ENCODE data around the gene SPINT1.
A peak's percentile ranks its signal among the peaks of the same experiment; 100 is the strongest.

SPINT1 gene

DNA sequence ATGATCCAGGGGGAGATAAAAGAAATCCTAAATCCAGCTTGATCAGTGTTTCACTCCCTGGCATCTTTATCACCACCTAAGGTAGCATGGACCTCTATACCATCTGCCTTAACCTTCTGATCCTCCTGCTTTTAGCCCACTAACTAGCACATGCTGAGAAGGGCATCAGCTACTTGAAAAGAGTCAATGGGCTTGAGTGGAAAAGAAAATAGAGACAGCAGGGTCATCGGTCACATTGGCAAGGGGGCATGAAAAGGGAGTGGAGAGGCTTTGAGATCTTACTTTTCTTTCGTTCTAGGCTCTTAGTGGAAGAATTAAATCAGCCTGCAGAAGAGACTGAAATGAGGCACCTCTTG lies 37.2 kb upstream of the SPINT1 start:
- TF ChIP-seq, protein P1, sequence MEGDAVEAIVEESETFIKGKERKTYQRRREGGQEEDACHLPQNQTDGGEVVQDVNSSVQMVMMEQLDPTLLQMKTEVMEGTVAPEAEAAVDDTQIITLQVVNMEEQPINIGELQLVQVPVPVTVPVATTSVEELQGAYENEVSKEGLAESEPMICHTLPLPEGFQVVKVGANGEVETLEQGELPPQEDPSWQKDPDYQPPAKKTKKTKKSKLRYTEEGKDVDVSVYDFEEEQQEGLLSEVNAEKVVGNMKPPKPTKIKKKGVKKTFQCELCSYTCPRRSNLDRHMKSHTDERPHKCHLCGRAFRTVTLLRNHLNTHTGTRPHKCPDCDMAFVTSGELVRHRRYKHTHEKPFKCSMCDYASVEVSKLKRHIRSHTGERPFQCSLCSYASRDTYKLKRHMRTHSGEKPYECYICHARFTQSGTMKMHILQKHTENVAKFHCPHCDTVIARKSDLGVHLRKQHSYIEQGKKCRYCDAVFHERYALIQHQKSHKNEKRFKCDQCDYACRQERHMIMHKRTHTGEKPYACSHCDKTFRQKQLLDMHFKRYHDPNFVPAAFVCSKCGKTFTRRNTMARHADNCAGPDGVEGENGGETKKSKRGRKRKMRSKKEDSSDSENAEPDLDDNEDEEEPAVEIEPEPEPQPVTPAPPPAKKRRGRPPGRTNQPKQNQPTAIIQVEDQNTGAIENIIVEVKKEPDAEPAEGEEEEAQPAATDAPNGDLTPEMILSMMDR (IDR thresholded peaks at IDR 0.05; ENCODE audit: borderline replicate concordance, control extremely low read depth, extremely low read depth, insufficient read depth, missing control alignments): no peak
- DNase-seq (ENCODE audit: low spot score): no peak
- in situ Hi-C loops (cut with MboI; ENCODE audit: low sequenced_read_pairs, unreplicated experiment): no loop called here

DNA sequence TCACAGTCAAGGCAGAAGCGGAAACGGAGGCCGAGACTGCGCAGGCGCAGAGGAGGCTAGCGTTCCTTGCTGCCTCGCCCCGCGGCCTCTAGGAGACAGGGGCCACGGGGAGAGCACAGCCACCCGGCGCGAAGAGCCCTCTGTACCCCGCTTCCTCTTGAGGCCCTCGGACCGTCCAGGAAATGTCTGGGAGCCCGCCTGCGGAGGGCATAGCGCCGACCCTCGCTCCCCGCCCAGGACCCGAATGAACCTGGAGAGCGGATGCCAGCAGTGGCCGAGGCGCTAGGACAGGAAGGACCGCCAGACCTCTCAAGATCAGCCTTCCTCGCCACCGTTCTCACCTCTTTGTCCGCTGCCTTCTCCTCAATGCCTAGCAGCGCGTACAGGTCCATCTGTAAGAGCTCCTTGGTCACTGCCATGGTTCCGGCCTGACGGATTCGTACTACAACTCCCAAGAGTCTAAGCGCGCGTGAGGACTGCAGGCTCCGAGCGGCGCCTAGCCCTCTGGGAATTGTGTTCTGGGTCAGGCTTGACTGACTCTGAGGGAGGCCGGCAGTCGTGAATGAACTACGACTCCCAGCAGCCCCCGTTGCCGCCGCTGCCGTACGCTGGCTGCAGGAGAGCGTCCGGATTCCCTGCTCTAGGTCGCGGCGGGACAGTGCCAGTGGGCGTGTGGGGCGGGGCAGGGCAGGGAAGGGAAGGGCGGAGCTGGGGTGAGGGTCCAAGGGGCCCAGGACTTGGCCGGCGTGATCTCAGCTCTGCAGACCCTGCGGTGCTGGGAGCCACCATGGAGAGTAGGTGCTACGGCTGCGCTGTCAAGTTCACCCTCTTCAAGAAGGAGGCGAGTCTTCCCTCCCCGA lies 36.6 kb upstream of the SPINT1 start, which contains the start of the genes DNAJC17 and ZFYVE19:
Gene DNAJC17, minus strand, starts transcription at position 446 of the 860 bp plus-strand sequence. Its CDS starts 27 bp downstream, at position 419.
Gene ZFYVE19, plus strand, starts transcription at position 62 of the 860 bp plus-strand sequence. Its CDS starts 501 bp downstream, at position 563.
- in situ Hi-C loops (cut with MboI; ENCODE audit: low sequenced_read_pairs, unreplicated experiment): no loop called here
- DNase-seq (ENCODE audit: low spot score): peak; percentile 94
- TF ChIP-seq, protein P1 (IDR thresholded peaks at IDR 0.05; ENCODE audit: borderline replicate concordance, control extremely low read depth, extremely low read depth, insufficient read depth, missing control alignments): peak; percentile 1

GRCh38 chr15:40807888-40808461 lies 35.9 kb upstream of the SPINT1 start:
- in situ Hi-C loops (cut with MboI; ENCODE audit: low sequenced_read_pairs, unreplicated experiment): no loop called here

GRCh38 chr15:40808861-40809450 lies 34.9 kb upstream of the SPINT1 start:
- peak; percentile 43 for DNase-seq (ENCODE audit: low spot score)
- TF ChIP-seq, protein P1 (IDR thresholded peaks at IDR 0.05; ENCODE audit: borderline replicate concordance, control extremely low read depth, extremely low read depth, insufficient read depth, missing control alignments): no peak
- in situ Hi-C loops (cut with MboI; ENCODE audit: low sequenced_read_pairs, unreplicated experiment): no loop called here

More at GRCh38 chr15:40807888-40808461, 35.9 kb upstream of the SPINT1 start:
- TF ChIP-seq, protein P1 (IDR thresholded peaks at IDR 0.05; ENCODE audit: borderline replicate concordance, control extremely low read depth, extremely low read depth, insufficient read depth, missing control alignments): no peak
- DNase-seq (ENCODE audit: low spot score): no peak

DNA sequence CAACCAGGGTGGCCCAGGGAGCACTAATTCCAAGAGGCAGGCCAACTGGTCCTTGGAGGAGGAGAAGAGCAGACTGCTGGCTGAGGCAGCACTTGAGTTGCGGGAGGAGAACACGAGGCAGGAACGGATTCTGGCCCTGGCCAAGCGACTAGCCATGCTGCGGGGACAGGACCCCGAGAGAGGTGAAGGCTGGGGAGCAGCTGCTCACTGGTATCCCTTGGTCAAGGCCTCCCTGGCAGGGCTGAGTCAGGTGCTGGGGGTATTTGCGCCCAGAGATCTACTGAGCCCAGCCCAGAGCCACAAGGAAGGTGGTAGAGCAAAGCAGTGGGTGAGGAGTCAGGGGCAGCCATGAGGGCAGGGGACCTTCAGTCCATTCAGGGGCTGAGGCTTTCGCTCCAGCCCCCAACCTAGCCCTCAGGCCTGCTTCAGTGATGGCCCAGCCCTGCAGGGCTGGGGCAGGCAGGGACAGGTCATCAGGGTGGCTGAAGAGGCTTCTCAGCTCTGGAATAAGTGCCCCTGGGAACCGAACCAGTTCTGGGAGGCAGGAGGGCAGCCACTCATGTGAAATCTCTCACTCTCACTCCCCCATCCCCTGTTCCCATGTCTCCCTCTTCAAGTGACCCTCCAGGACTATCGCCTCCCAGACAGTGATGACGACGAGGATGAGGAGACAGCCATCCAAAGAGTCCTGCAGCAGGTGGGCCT lies 31.0 kb upstream of the SPINT1 start:
- TF ChIP-seq, protein P1 (IDR thresholded peaks at IDR 0.05; ENCODE audit: borderline replicate concordance, control extremely low read depth, extremely low read depth, insufficient read depth, missing control alignments): no peak
- no peak for DNase-seq (ENCODE audit: low spot score)
- in situ Hi-C loops (cut with MboI; ENCODE audit: low sequenced_read_pairs, unreplicated experiment): no loop called here
